Measurements from ENCODE around the gene DHCR7. TPM values are rescaled to one million over a fixed set of nuclear protein-coding genes. Genes with fewer than 3 reads are reported as not detected.
A peak's percentile ranks its signal among the peaks of the same experiment; 100 is the strongest.

The DHCR7 gene
- polyA plus RNA-seq, 2 of the 4 experiments (the other 2 are of a cell fraction), result 44.2 to 82.2 TPM

GRCh38 chr11:71446942-71447688, 1.1 kb downstream of the DHCR7 start:
- Histone ChIP-seq H3K9me3 (peaks cover 16% of the 10 kb centered on the region), H3K4me2 (peak overlapping the region; percentile 95), H3K4me3 (peak overlapping the region; percentile 75), H3K27ac (peak overlapping the region; percentile 80 to 95; a peak in 4 of 6 replicates), H3K4me1 (peaks cover 20% of the 10 kb centered on the region; the same call in 2 of the 3 replicates)
- TF ChIP-seq TFCP2L1 (CRISPR knock-in tag; IDR thresholded peaks at IDR 0.05) (no peak), CEBPB (IDR thresholded peaks at IDR 0.05) (0 out of 4 replicates have a peak, but pooled peaks of 1 of the 2 experiments have one; percentile 4)
- ChIA-PET CTCF (interaction anchor here (0.7 to 1.9 kb wide), 4 partner anchors 14 to 648 kb away, joined by 3 to 9 read pairs (median 4); no protein-coding TSS in a partner anchor), POLR2A (no interaction called here)
- DNase-seq (ENCODE audit: low read depth in 1 of 2, low spot score in 1 of 2) (peak in 1 of 2 experiments; percentile 18), FAIRE-seq (no peak), ATAC-seq (no peak; a peak in 1 of 6 replicates)
- 89% methylated on average over 9 of the region's 9 CpGs for WGBS (ENCODE audit: missing lambda C conversion rate)

- ChIA-PET POLR2A (no interaction called here), CTCF (interaction anchor here (0.8 to 1.9 kb wide), 3 partner anchors 13 to 134 kb away, joined by 3 to 9 read pairs (median 4); no protein-coding TSS in a partner anchor)
- Histone ChIP-seq H3K4me2 (no peak overlapping the region), H3K9me3 (peaks cover 16% of the 10 kb centered on the region), H3K4me1 (peaks cover 20% of the 10 kb centered on the region; the same call in 2 of the 3 replicates), H3K27ac (no peak overlapping the region), H3K4me3 (no peak overlapping the region)
- 70% methylated on average over 1 of the region's 1 CpG for WGBS (ENCODE audit: missing lambda C conversion rate)
- ATAC-seq (no peak), DNase-seq (ENCODE audit: low read depth in 1 of 2, low spot score in 1 of 2) (no peak), FAIRE-seq (no peak)
- TF ChIP-seq HOXB5 (CRISPR knock-in tag; IDR thresholded peaks at IDR 0.05) (no peak), CTCF (IDR thresholded peaks at IDR 0.05) (no peak), MAX (IDR thresholded peaks at IDR 0.05) (no peak), TFCP2L1 (CRISPR knock-in tag; IDR thresholded peaks at IDR 0.05) (no peak), TP53 (CRISPR knock-in tag; IDR thresholded peaks at IDR 0.05) (no peak), JUN (IDR thresholded peaks at IDR 0.05) (no peak), KDM1A (IDR thresholded peaks at IDR 0.05; ENCODE audit: low read depth) (no peak), ESRRA (IDR thresholded peaks at IDR 0.05; ENCODE audit: borderline replicate concordance, low read length) (no peak), KDM5A (IDR thresholded peaks at IDR 0.05) (no peak), BHLHE40 (IDR thresholded peaks at IDR 0.05; ENCODE audit: low read depth, low read length) (no peak), E2F6 (IDR thresholded peaks at IDR 0.05; ENCODE audit: borderline replicate concordance, low read depth) (no peak), NPAS2 (CRISPR knock-in tag; IDR thresholded peaks at IDR 0.05; ENCODE audit: borderline replicate concordance) (no peak), RARB (CRISPR knock-in tag; IDR thresholded peaks at IDR 0.05) (no peak), MAZ (IDR thresholded peaks at IDR 0.05; ENCODE audit: borderline replicate concordance, low read depth, low read length) (no peak), CHD4 (IDR thresholded peaks at IDR 0.05; ENCODE audit: borderline replicate concordance) (no peak), SMC3 (IDR thresholded peaks at IDR 0.05) (no peak), CBX2 (IDR thresholded peaks at IDR 0.05; ENCODE audit: borderline replicate concordance, low read depth) (no peak), ZC3H11A (IDR thresholded peaks at IDR 0.05) (no peak), POLR2A (IDR thresholded peaks at IDR 0.05; ENCODE audit: low read length) (no peak), FOXS1 (CRISPR knock-in tag; IDR thresholded peaks at IDR 0.05) (no peak)
These were observed 2.0 kb downstream of the DHCR7 start for GRCh38 chr11:71446150-71446549.

GRCh38 chr11:71444811-71445210, 3.4 kb downstream of the DHCR7 start:
- Histone ChIP-seq H3K27ac (no peak overlapping the region), H3K4me3 (no peak overlapping the region), H3K4me1 (peaks cover 12% of the 10 kb centered on the region; the same call in 2 of the 3 replicates), H3K9me3 (peaks cover 16% of the 10 kb centered on the region), H3K4me2 (no peak overlapping the region)
- no peak for DNase-seq (ENCODE audit: low read depth in 1 of 2, low spot score in 1 of 2)
- no peak for FAIRE-seq
- 95% methylated on average over 6 of the region's 6 CpGs for whole genome bisulfite sequencing (ENCODE audit: missing lambda C conversion rate)
- no peak for ATAC-seq
- POLR2A ChIA-PET, result interaction anchor here (1.5 kb wide), 1 partner anchor 8 kb away, joined by 3 read pairs; the partner anchor contains the start of gene NADSYN1
- CTCF ChIA-PET, result interaction anchor here (0.6 to 1.3 kb wide), 2 partner anchors 12 to 19 kb away, joined by 3 to 4 read pairs; no protein-coding TSS in a partner anchor
- TF ChIP-seq GATA3 (IDR thresholded peaks at IDR 0.05; ENCODE audit: borderline replicate concordance) (no peak), BCL3 (IDR thresholded peaks at IDR 0.05) (no peak), BHLHE40 (IDR thresholded peaks at IDR 0.05; ENCODE audit: low read depth, low read length) (no peak), MAX (IDR thresholded peaks at IDR 0.05) (no peak), ELK1 (IDR thresholded peaks at IDR 0.05; ENCODE audit: low read depth, low read length) (no peak), HOXB5 (CRISPR knock-in tag; IDR thresholded peaks at IDR 0.05) (no peak), FOSB (CRISPR knock-in tag; IDR thresholded peaks at IDR 0.05) (no peak), ESRRA (IDR thresholded peaks at IDR 0.05; ENCODE audit: borderline replicate concordance, low read length) (no peak), HOXA7 (CRISPR knock-in tag; IDR thresholded peaks at IDR 0.05) (no peak), PHF8 (IDR thresholded peaks at IDR 0.05; ENCODE audit: borderline replicate concordance, low read depth) (no peak), EHMT2 (IDR thresholded peaks at IDR 0.05; ENCODE audit: low read depth) (no peak)
